ENCODE measurements around the gene EPHX1. TPM values are rescaled to one million over a fixed set of nuclear protein-coding genes. Genes with fewer than 3 reads are reported as not detected.

The EPHX1 gene
- total RNA-seq, 1 donor from 2014 or later, result 82.8 TPM

DNA sequence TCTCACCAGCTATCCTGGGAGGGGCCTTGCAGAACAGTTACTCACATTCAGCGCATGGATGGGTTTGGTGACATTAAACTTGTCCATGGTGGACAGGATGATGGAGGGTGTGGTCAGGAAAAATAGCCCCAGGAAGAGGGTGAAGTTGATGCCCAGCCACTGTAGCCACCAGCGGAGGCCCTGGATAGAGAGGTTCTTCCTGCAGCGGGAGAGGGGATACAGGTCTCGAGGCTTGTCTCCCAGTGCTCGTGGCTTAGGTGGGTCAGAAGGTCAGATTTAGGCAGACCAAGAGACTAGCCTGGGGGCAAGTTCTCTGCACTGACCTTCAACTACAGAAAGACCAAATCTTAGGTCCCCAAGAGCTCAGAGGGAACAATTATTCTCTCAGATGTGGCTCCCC lies 49.2 kb downstream of the EPHX1 start:
- Histone ChIP-seq H3K9ac (ENCODE audit: low read length) (no peak overlapping the region), H3K4me1 (ENCODE audit: insufficient read depth, low read length) (peaks cover 3% of the 10 kb centered on the region), H3K4me3 (ENCODE audit: insufficient read depth, low read depth, low read length) (no peak overlapping the region), H3K4me2 (ENCODE audit: low read length) (no peak overlapping the region), H3K36me3 (ENCODE audit: insufficient read depth, low read length) (peaks cover 8% of the 10 kb centered on the region), H3K79me2 (ENCODE audit: insufficient read depth, low read length) (no peaks in the 10 kb centered on the region), H4K20me1 (ENCODE audit: insufficient read depth, low read length) (no peaks in the 10 kb centered on the region), H3K9me3 (ENCODE audit: insufficient read depth, low read depth, low read length) (no peaks in the 10 kb centered on the region), H2AFZ (ENCODE audit: low read depth, low read length) (no peak overlapping the region), H3K27me3 (ENCODE audit: insufficient read depth, low read length) (no peaks in the 10 kb centered on the region), H3K27ac (ENCODE audit: low read depth, low read length) (no peak overlapping the region)
- Mint-ChIP-seq H3K4me3 (ENCODE audit: unreplicated experiment) (no peak overlapping the region), H3K36me3 (ENCODE audit: low read depth, unreplicated experiment) (peaks cover 19% of the 10 kb centered on the region), H3K9me3 (ENCODE audit: unreplicated experiment) (no peaks in the 10 kb centered on the region), H3K27me3 (ENCODE audit: low read depth, unreplicated experiment) (no peaks in the 10 kb centered on the region), H3K4me1 (ENCODE audit: low read depth, unreplicated experiment) (peaks cover 2% of the 10 kb centered on the region), H3K27ac (ENCODE audit: unreplicated experiment) (no peak overlapping the region)
- DNase-seq (ENCODE audit: low read depth) (no peak), FAIRE-seq (no peak)
- TF ChIP-seq, protein P1, sequence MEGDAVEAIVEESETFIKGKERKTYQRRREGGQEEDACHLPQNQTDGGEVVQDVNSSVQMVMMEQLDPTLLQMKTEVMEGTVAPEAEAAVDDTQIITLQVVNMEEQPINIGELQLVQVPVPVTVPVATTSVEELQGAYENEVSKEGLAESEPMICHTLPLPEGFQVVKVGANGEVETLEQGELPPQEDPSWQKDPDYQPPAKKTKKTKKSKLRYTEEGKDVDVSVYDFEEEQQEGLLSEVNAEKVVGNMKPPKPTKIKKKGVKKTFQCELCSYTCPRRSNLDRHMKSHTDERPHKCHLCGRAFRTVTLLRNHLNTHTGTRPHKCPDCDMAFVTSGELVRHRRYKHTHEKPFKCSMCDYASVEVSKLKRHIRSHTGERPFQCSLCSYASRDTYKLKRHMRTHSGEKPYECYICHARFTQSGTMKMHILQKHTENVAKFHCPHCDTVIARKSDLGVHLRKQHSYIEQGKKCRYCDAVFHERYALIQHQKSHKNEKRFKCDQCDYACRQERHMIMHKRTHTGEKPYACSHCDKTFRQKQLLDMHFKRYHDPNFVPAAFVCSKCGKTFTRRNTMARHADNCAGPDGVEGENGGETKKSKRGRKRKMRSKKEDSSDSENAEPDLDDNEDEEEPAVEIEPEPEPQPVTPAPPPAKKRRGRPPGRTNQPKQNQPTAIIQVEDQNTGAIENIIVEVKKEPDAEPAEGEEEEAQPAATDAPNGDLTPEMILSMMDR (IDR thresholded peaks at IDR 0.05; ENCODE audit: insufficient read depth, low read depth, low read length), result no peak
- TF ChIP-seq EZH2 (IDR thresholded peaks at IDR 0.05; ENCODE audit: insufficient read depth, low read length), result no peak

DNA sequence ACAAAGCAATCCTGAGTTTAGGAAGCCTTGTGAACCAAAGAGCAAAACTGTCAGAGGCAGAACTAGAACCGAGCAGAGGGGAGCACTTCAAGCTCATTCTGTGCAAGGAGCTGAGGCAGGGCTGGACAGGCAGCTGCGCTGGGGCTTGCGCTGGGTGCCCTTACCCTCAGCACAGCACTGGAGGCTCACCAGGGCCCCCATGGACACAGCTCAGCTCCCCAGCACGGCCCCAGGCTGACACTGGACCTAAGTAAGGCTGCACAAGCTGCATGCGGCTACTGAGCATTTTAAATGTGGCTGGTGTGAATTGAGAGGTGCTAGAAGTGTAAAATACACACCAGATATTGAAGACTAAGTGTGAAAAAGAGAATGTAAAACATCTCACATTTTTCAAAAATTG lies 50.2 kb downstream of the EPHX1 start:
- H4K20me1 ChIP-seq (ENCODE audit: insufficient read depth, low read length), result no peaks in the 10 kb centered on the region
- no peak overlapping the region for H3K4me3 ChIP-seq (ENCODE audit: insufficient read depth, low read depth, low read length)
- Mint-ChIP-seq H3K36me3 (ENCODE audit: low read depth, unreplicated experiment) (peaks cover 17% of the 10 kb centered on the region), H3K9me3 (ENCODE audit: unreplicated experiment) (no peaks in the 10 kb centered on the region), H3K4me3 (ENCODE audit: unreplicated experiment) (no peak overlapping the region), H3K27ac (ENCODE audit: unreplicated experiment) (no peak overlapping the region), H3K4me1 (ENCODE audit: low read depth, unreplicated experiment) (peaks cover 4% of the 10 kb centered on the region), H3K27me3 (ENCODE audit: low read depth, unreplicated experiment) (no peaks in the 10 kb centered on the region)
- H3K36me3 ChIP-seq (ENCODE audit: insufficient read depth, low read length), result peaks cover 6% of the 10 kb centered on the region
- no peak overlapping the region for H3K27ac ChIP-seq (ENCODE audit: low read depth, low read length)
- H3K9me3 ChIP-seq (ENCODE audit: insufficient read depth, low read depth, low read length), result no peaks in the 10 kb centered on the region
- no peak for TF ChIP-seq EZH2 (IDR thresholded peaks at IDR 0.05; ENCODE audit: insufficient read depth, low read length)
- TF ChIP-seq, protein P1 (IDR thresholded peaks at IDR 0.05; ENCODE audit: insufficient read depth, low read depth, low read length), result no peak
- no peaks in the 10 kb centered on the region for H3K79me2 ChIP-seq (ENCODE audit: insufficient read depth, low read length)
- no peaks in the 10 kb centered on the region for H3K27me3 ChIP-seq (ENCODE audit: insufficient read depth, low read length)
- no peak overlapping the region for H3K9ac ChIP-seq (ENCODE audit: low read length)
- no peak overlapping the region for H3K4me2 ChIP-seq (ENCODE audit: low read length)
- FAIRE-seq (no peak), DNase-seq (ENCODE audit: low read depth) (no peak)
- H2AFZ ChIP-seq (ENCODE audit: low read depth, low read length), result no peak overlapping the region
- H3K4me1 ChIP-seq (ENCODE audit: insufficient read depth, low read length), result peaks cover 8% of the 10 kb centered on the region

DNA sequence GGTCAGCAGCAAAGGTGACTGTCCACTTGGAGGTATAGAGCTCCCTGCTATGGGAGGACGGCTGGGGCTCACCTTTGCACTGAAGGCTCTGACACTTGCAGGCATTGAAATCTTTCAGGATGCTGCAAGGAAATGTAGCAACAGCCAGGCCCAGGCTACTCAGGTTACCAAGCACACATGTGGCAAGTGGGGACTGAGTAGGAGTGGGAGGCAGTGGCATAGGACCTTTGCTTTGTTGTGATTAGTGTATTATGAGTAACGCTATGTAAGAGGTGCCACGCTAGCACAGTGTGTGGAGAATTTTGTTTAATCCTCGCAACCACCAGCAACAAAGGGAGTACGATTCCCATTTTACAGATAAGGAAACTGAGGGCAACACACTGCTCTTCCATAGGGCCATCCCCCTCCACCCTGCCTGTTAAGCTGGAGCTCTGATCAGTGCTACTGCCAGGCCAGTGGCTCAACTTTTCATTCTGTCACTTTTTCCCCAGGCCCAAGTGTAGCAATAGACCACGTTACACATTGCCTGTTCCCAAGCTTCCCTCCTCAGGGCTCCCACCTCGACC lies 51.0 kb downstream of the EPHX1 start:
- Histone ChIP-seq H3K4me2 (ENCODE audit: low read length) (no peak overlapping the region), H3K4me1 (ENCODE audit: insufficient read depth, low read length) (peaks cover 16% of the 10 kb centered on the region), H4K20me1 (ENCODE audit: insufficient read depth, low read length) (no peaks in the 10 kb centered on the region), H3K27ac (ENCODE audit: low read depth, low read length) (no peak overlapping the region), H3K9ac (ENCODE audit: low read length) (no peak overlapping the region), H3K79me2 (ENCODE audit: insufficient read depth, low read length) (no peaks in the 10 kb centered on the region), H3K36me3 (ENCODE audit: insufficient read depth, low read length) (peaks cover 6% of the 10 kb centered on the region), H2AFZ (ENCODE audit: low read depth, low read length) (no peak overlapping the region), H3K9me3 (ENCODE audit: insufficient read depth, low read depth, low read length) (no peaks in the 10 kb centered on the region), H3K4me3 (ENCODE audit: insufficient read depth, low read depth, low read length) (no peak overlapping the region), H3K27me3 (ENCODE audit: insufficient read depth, low read length) (no peaks in the 10 kb centered on the region)
- Mint-ChIP-seq H3K4me1 (ENCODE audit: low read depth, unreplicated experiment) (peaks cover 5% of the 10 kb centered on the region), H3K27me3 (ENCODE audit: low read depth, unreplicated experiment) (no peaks in the 10 kb centered on the region), H3K27ac (ENCODE audit: unreplicated experiment) (no peak overlapping the region), H3K9me3 (ENCODE audit: unreplicated experiment) (no peaks in the 10 kb centered on the region), H3K36me3 (ENCODE audit: low read depth, unreplicated experiment) (peaks cover 16% of the 10 kb centered on the region), H3K4me3 (ENCODE audit: unreplicated experiment) (no peak overlapping the region)
- DNase-seq (ENCODE audit: low read depth) (no peak), FAIRE-seq (no peak)
- TF ChIP-seq, protein P1 (IDR thresholded peaks at IDR 0.05; ENCODE audit: insufficient read depth, low read depth, low read length), result no peak
- TF ChIP-seq EZH2 (IDR thresholded peaks at IDR 0.05; ENCODE audit: insufficient read depth, low read length), result no peak
